Osteoblast (primary cell): ENCODE measurements around the gene PEX7. TPM values are rescaled to one million over a fixed set of nuclear protein-coding genes. Genes with fewer than 3 reads are reported as not detected.
"Not testable (repeated sequence)": the region's sequence is repeated elsewhere in the genome, so short reads cannot be mapped to it uniquely, and the experiment has no call there.

Experiments
- DNase-seq: peaks from one replicate; pipeline ENCODE4 v3.0.0; 2011; ENCODE audit warnings: low spot score, mixed read lengths; ENCODE audit not compliant: insufficient read length; ENCODE audit errors: missing footprints
- H2AFZ ChIP-seq: 2 replicates; pipeline ENCODE4 v1.6.0; 2011; ENCODE audit warnings: mild to moderate bottlenecking, low read length
- H3K27ac ChIP-seq: 2 replicates; pipeline ENCODE4 v1.5.1; 2011; ENCODE audit warnings: mild to moderate bottlenecking, low read depth, low read length, moderate library complexity
- H3K27me3 ChIP-seq: 2 replicates; pipeline ENCODE4 v1.6.0; 2012; ENCODE audit warnings: mild to moderate bottlenecking, control low read depth, inconsistent platforms, low read length, moderate library complexity; ENCODE audit not compliant: insufficient read depth
- H3K36me3 ChIP-seq: 2 replicates; pipeline ENCODE4 v1.5.1; 2011; ENCODE audit warnings: mild to moderate bottlenecking, low read length, control low read depth, moderate library complexity; ENCODE audit not compliant: insufficient read depth
- H3K4me1 ChIP-seq: 2 replicates; pipeline ENCODE4 v1.5.1; 2011; ENCODE audit warnings: mild to moderate bottlenecking, low read length, control low read depth, moderate library complexity; ENCODE audit not compliant: insufficient read depth
- H3K4me2 ChIP-seq: 2 replicates; pipeline ENCODE4 v1.6.0; 2011; ENCODE audit warnings: mild to moderate bottlenecking, low read length; ENCODE audit not compliant: insufficient read depth
- H3K4me3 ChIP-seq: fragments of 200-600 bp; sonication (generic); 3 replicates; pipeline ENCODE4 v1.5.1; 2012; ENCODE audit warnings: mild to moderate bottlenecking, low read length, inconsistent platforms; ENCODE audit not compliant: insufficient read depth
- H3K79me2 ChIP-seq: 2 replicates; pipeline ENCODE4 v1.6.0; 2012; ENCODE audit warnings: mild to moderate bottlenecking, low read length, control low read depth, inconsistent platforms; ENCODE audit not compliant: insufficient read depth
- H3K9me3 ChIP-seq: 2 replicates; pipeline ENCODE4 v1.5.1; 2011; ENCODE audit warnings: low read depth, low read length, control low read depth
- H4K20me1 ChIP-seq: 2 replicates; pipeline ENCODE4 v1.6.0; 2012; ENCODE audit warnings: mild to moderate bottlenecking, low read length, control low read depth; ENCODE audit not compliant: insufficient read depth
- total RNA-seq: library from RNA; depleted of rRNA; stranded (reverse); fragments of >200 nt; gene quantifications from 2 replicates; pipeline ENCODE4 v1.2.3, GENCODE V29; 2012
- TF ChIP-seq, protein P1 (sequence below): IDR thresholded peaks from 2 replicates; pipeline ENCODE4 v1.5.1; 2011; ENCODE audit warnings: mild to moderate bottlenecking, low read depth, low read length, moderate library complexity; ENCODE audit errors: extremely low read depth

PEX7 gene
- total RNA-seq, 1 donor = 5.4 TPM

DNA sequence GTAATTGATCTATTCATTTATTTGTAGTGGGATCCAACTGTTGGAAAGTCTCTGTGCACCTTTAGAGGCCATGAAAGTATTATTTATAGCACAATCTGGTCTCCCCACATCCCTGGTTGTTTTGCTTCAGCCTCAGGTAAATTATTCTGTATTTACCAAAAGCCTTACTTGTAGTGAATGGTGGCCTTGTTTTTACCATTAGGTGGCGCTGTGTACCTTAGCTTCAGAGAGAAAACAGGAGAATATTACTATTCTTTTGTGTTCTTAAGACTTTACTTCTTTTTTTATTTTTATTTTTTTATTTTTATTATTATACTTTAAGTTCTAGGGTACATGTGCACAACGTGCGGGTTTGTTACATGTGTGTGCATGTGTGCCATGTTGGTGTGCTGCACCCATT lies 23.7 kb downstream of the PEX7 start:
- Histone ChIP-seq H3K36me3 (no peaks in the 10 kb centered on the region), H3K4me3 (no peak overlapping the region), H2AFZ (no peak overlapping the region), H3K4me2 (no peak overlapping the region), H3K9me3 (no peaks in the 10 kb centered on the region), H3K27ac (no peak overlapping the region), H3K79me2 (no peaks in the 10 kb centered on the region), H4K20me1 (no peaks in the 10 kb centered on the region), H3K27me3 (no peaks in the 10 kb centered on the region), H3K4me1 (no peaks in the 10 kb centered on the region)
- no peak for DNase-seq
- TF ChIP-seq, protein P1, sequence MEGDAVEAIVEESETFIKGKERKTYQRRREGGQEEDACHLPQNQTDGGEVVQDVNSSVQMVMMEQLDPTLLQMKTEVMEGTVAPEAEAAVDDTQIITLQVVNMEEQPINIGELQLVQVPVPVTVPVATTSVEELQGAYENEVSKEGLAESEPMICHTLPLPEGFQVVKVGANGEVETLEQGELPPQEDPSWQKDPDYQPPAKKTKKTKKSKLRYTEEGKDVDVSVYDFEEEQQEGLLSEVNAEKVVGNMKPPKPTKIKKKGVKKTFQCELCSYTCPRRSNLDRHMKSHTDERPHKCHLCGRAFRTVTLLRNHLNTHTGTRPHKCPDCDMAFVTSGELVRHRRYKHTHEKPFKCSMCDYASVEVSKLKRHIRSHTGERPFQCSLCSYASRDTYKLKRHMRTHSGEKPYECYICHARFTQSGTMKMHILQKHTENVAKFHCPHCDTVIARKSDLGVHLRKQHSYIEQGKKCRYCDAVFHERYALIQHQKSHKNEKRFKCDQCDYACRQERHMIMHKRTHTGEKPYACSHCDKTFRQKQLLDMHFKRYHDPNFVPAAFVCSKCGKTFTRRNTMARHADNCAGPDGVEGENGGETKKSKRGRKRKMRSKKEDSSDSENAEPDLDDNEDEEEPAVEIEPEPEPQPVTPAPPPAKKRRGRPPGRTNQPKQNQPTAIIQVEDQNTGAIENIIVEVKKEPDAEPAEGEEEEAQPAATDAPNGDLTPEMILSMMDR = peak; percentile 71

DNA sequence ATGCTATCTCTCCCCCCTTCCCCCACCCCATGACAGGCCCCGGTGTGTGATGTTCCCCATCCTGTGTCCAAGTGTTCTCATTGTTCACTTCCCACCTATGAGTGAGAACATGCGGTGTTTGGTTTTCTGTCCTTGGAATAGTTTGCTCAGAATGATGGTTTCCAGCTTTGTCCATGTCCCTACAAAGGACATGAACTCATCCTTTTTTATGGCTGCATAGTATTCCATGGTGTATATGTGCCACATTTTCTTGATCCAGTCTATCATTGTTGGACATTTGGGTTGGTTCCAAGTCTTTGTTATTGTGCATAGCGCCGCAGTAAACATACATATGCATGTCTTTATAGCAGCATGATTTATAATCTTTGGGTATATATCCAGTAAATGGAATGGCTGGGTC lies 24.1 kb downstream of the PEX7 start:
- H3K27me3 ChIP-seq, H3K27ac ChIP-seq, H3K4me2 ChIP-seq, H4K20me1 ChIP-seq, H3K4me1 ChIP-seq, H3K4me3 ChIP-seq, DNase-seq, H3K36me3 ChIP-seq, H3K79me2 ChIP-seq, H3K9me3 ChIP-seq, H2AFZ ChIP-seq: not testable (repeated sequence)

DNA sequence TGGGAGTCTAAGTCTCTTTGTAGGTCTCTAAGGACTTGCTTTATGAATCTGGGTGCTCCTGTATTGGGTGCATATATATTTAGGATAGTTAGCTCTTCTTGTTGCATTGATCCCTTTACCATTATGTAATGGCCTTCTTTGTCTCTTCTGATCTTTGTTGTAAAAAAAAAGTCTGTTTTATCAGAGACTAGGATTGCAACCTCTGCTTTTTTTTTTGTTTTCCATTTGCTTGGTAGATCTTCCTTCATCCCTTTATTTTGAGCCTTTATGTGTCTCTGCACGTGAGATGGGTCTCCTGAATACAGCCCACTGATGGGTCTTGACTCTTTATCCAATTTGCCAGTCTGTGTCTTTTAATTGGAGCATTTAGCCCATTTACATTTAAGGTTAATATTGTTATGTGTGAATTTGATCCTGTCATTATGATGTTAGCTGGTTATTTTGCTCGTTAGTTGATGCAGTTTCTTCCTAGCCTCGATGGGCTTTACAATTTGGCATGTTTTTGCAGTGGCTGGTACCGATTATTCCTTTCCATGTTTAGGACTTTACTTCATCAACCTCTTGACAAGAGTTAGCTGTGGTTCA lies 27.7 kb downstream of the PEX7 start:
- H2AFZ ChIP-seq, H3K27ac ChIP-seq, H3K4me3 ChIP-seq, DNase-seq, H3K4me1 ChIP-seq, H3K36me3 ChIP-seq, H3K27me3 ChIP-seq, H3K4me2 ChIP-seq, H3K79me2 ChIP-seq, H3K9me3 ChIP-seq, H4K20me1 ChIP-seq: not testable (repeated sequence)

DNA sequence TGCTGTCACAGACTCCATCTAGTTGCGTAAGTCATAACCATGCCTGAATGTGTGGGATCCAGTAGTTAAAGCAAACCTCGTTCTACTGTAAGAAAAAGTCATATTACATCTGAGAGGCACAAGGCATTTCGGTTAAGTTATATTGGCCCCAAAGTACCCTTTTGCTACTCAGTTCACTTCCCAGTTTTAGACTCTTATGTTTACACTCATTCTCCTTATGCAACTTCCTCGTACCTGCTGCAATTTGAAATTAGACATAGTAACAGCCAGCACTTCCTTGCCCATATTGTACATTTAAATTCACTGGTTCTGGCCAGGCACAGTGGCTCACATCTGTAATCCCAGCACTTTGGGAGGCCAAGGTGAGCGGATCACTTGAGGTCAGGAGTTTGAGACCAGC lies 37.0 kb downstream of the PEX7 start:
- no peaks in the 10 kb centered on the region for H4K20me1 ChIP-seq
- no peaks in the 10 kb centered on the region for H3K4me1 ChIP-seq
- H3K79me2 ChIP-seq = no peaks in the 10 kb centered on the region
- H3K27ac ChIP-seq = no peak overlapping the region
- H3K27me3 ChIP-seq = no peaks in the 10 kb centered on the region
- no peak overlapping the region for H2AFZ ChIP-seq
- H3K9me3 ChIP-seq = no peaks in the 10 kb centered on the region
- H3K4me2 ChIP-seq = no peak overlapping the region
- TF ChIP-seq, protein P1 = no peak
- H3K4me3 ChIP-seq = no peak overlapping the region
- H3K36me3 ChIP-seq = no peaks in the 10 kb centered on the region
- no peak for DNase-seq

DNA sequence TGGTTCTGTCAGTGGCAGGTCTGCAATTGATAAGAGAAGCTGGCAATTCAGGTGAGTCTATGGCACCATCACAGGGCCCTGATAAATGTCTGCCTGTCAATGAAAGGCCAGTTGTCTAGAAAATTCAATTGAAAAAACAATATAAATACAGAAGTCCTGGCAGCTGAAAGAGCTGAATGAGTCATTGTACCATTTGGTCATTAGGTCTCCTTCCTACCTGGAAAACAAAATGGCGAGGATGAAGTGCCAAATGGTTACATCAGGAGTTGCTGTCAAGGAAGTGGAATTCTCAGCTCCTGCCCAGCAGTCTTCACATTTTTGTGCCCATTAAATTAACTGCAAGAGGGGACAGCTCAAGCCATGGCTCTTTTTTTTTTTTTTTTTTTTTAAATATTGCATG lies 37.7 kb downstream of the PEX7 start:
- H2AFZ ChIP-seq = no peak overlapping the region
- no peaks in the 10 kb centered on the region for H3K9me3 ChIP-seq
- DNase-seq = peak; percentile 22
- H3K27me3 ChIP-seq = no peaks in the 10 kb centered on the region
- no peak overlapping the region for H3K4me2 ChIP-seq
- TF ChIP-seq, protein P1 = no peak
- H3K4me1 ChIP-seq = no peaks in the 10 kb centered on the region
- H3K36me3 ChIP-seq = no peaks in the 10 kb centered on the region
- H3K79me2 ChIP-seq = no peaks in the 10 kb centered on the region
- no peak overlapping the region for H3K4me3 ChIP-seq
- no peaks in the 10 kb centered on the region for H4K20me1 ChIP-seq
- H3K27ac ChIP-seq = no peak overlapping the region
